GM18511 (cell line): Measurements from ENCODE around the gene CLEC4G.

Experiments
- ATAC-seq: cut with Tn5 transposase; IDR thresholded peaks from one replicate; pipeline ENCODE4 v1.9.1; 2021; ENCODE audit warnings: mild to moderate bottlenecking, moderate library complexity; ENCODE audit not compliant: unreplicated experiment

Gene CLEC4G

DNA sequence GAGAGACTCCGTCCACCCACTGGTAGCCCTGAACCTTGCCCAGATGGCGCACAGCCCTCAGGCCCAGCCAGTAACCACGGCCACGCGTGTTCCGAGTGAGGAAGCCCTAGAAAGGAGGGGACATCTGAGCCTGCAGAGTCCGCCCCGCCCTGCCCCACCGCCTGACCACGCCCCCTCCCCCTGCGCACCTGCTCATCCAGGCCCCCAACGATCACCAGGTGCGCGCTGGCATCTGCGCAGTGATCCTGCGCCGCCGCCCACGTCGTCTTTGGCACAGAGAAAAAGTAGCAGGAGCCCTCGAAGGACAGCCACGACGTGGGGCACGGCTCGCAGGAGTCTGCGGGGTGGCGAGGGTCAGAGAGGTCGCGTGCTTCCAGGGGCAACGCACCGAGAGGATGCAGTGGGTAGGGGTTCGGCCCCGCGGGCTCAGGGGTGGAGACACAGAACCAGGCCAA, 2.1 kb downstream of the CLEC4G start:
- ATAC-seq = no peak

DNA sequence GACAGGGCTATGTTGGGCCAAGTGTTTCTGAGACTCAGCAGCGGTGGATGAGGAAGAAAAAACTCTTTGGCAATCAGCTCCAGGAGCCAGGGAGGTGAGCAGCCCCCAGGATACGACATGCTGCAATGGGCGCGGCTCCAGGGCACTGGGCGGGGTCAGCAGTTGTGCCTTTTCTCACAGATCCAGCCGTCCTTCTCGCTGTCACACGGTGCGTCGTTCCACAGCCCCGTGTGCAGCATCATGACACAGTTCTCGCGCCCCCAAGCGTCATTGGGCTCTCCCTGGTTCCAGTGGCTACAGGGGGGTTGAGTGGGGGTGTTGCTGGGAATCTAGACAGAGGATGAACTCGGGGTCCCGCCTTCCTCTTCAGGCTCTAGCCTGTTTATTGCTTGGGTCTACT, 2.7 kb downstream of the CLEC4G start:
- ATAC-seq = no peak

DNA sequence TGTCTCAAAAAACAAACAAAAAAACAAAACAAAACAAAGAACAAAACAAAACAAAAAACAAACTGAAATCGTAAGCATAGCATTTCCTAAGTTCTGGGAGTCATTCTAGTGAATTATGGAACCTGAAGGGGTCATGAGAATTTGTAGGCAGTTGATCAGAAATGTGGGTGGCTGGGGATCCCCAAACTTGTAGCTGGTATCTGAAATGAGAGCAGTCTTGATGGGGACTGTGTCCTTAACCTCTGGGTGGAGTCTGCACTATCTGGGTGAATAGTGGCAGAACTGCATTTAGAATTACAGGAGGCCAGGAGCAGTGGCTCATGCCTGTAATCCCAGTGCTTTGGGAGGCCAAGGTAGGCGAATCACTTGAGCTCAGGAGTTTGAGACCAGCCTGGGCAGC, 6.1 kb downstream of the CLEC4G start:
- ATAC-seq = no peak

DNA sequence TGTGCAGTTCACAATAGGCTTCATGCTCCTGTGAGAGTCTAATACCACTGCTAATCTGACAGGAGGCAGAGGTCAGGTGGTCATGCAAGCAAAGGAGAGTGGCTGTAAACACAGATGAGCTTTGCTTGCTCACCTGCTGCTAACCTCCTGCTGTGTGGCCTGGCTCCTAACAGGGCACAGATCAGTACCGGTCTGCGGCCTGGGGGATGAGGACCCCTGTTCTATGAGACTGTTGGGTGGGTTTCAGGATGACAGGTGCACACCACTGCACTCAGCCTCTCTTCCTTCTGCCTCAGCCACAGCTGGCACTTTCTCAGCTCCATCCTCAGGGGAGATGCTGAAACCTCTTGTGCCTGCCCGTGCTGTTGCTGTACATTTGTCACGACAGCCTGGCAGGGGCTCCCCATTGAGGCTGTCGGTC, 9.7 kb downstream of the CLEC4G start:
- ATAC-seq = no peak

DNA sequence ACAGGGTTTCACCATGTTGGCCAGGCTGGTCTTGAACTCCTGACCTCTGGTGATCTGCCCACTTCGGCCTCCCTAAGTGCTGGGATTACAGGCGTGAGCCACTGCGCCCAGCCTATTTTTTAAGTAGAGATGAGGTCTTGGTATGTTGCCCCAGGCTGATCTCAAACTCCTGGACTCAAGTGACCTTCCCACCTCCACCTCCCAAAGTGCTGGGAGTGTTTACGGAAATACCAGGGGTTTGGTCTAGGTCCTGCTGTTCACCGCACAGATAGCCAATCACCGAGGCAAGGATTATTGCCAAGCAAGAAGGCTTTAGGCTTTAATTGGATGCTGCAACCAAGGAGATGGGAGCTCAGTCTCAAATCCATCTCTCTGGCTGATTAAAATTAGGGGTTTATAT, 11.6 kb downstream of the CLEC4G start:
- ATAC-seq = no peak

DNA sequence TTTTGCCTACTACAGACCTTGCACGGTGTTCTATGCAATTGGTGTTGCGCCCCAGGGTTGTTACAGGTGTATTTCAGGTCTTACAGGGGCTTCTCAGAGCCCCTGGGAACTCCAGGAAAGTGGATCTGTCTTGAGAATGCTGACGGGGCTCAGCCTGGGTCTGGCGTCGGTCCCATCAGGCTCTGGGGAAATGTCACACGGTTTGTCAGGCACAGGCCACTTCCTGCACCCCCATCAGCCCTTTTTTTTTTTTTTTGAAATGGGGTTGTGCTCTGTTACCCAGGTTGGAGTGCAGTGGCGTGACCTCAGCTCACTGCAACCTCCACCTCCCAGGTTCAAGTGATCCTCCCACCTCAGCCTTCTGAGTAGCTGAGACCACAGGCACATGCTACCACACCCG, 13.2 kb downstream of the CLEC4G start:
- no peak for ATAC-seq

DNA sequence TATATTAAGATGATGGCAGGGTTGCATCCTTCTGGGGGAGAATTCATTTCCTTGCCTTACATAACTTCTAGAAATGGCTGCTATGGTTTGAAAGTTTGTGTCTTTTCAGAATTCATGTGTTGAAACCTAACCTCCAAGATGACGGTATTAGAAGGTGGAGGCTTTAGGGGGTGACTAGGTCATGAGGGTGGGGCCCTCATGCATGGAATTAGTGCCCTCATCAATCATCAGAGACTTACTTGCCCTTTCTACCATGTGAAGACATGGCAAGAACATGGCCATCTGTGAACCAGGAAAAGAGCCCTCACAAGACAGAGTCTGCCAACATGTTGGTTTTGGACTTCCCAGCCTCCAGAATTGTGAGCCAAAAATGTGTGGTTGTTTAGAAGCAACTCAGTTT, 15.1 kb downstream of the CLEC4G start:
- ATAC-seq = no peak

DNA sequence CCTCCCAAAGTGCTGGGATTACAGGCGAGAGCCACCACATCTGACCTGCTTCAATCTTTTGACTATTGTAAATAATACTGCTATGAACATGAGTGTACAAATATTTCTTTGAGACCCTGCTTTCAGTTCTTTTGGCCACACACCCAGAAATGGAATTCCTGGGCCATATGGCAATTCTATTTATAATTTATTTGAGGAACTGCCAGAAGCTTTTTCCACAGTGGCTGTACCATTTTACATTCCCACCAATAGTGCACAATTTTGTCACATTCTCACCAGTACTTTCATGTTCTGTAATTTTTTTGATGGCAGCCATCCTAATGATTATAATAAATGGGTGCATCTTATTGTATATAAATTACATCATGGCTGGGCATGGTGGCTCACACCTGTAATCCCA, 16.2 kb downstream of the CLEC4G start:
- no peak for ATAC-seq

DNA sequence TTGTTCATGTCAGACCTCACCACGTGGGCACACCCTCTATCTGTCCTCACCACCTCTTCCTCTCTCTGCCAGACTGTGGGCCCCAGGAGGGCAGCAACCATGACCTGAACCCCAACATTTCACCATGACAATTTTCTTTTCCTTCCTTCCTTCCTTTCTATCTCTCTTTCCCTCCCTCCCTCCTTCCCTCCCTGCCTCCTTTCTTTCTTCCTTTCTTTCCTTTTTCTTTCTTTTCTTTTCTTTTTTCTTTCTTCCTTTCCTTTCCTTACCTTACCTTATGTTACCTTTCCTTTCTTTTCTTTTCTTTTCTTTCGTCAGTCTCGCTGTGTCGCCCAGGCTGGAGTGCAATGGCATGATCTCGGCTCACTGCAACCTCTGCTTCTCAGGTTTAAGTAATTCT, 21.3 kb downstream of the CLEC4G start:
- ATAC-seq = no peak

DNA sequence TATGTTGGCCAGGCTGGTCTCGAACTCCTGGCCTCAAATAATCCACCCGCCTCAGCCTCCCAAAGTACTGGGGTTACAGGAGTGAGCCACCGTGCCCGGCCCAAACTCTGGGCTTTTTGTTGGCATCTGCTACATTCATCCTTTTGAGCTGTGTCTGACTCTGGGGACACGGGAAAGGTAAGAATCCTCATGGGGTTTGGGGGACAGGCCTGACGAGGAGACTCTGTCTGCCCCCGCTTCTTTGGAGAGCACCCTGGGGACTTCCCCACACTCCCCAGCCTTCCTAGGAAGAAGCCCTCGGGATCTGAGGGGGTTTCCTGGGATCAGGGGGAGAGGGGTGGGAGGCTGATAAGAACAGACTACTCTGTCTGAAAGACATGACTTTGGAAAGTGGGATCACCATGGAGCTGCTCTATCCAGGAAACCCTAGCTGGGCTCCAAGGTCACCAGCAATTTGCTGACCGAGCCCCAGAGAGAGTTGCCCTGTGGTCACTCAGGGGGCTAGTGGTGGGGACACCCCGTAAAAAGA, 21.9 kb downstream of the CLEC4G start:
- no peak for ATAC-seq

DNA sequence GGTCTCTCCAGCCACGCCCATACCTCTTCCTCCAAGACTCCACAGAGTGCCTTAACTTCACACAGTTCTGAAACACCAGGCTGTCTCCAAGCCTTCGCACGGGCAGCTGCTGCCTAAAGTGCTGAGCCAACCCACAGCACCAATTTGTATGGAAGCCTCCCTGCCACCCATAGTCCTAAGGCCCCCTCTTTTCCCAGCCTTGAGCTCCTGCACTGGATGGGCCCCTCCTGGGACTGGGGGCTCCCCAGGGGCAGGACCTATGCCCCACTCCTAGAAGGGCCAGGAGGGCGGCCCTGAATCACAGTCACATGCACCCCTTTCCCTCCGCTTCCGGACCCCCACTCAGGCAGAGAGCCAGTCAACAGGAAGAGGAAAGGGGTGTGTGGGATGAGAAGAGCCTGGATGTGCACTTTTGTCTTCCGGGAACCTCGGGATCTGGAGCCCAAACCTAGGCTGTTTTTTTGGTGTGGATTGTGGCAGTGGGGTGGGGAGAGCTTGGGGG, 24.9 kb downstream of the CLEC4G start:
- ATAC-seq = no peak

DNA sequence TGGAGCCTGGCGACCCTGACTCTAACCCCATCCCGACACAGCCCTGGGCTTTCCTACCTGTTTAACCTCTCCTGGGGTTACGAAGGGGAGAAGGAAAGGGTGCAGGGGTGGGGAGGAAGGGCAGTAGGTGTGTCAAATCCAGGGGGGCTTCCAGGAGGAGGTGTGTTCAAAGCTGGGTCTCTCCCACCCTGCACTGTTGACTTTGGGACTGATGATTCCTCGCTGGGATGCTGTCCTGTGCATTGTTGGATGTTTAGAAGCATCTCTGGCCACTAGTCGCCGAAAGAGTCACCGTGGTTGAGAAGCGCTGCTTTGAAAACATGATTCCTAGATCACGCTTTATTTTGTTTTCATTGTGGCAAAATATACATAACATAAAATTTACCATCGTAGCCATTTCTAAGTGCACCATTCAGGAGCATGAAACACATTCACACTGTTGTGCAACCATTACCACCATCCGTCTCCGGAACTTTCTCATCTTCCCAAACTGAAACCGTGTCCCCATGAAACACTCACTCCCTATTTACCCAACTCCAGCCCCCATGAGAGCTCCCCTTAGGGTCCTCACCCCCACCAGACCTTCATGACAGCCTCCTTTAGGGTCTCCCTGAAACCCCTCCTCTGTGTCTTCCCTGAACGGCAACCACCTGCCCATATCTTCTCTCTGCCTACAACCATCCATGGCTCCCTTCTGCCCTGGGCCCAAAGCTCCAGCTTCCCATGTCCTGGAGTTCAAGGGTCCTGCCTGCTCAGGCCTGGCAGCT, 25.5 kb downstream of the CLEC4G start:
- ATAC-seq = no peak

DNA sequence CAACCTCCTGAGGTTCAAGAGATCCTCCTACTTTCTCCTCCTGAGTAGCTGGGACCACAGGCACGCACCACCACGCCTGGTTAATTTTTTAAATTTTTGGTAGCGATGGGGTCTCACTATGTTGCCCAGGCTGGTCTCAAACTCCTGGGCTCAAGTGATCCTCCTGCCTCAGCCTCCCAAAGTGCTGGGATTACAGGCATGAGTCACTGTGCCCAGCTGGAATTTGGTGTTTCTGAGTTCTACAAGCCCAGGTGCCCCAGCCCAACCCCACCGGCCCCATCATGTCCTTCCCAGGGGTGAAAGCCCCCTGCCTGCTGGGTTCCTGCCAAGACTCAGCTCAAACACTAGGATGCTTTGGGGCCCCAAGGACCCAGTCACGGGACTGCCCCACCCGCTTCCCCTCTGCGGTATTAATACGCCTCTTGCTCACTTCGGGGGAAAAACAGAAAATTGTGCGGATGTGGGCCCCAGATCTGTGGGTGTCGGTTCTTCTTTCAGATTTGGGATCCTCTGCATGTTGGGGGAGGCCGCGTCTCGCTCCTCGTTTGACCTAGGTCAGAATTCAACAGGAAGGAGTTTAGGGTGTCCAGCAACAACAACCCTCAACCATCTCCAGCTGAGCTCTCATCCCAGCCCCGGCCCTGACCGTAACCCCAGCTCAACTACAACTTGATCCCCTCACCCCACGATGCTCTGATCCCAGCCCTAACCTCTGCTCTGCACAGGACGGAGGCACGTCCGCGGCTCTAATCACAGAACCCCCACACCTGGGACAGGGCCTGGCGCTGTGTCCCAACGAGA, 26.3 kb downstream of the CLEC4G start:
- ATAC-seq = peak; percentile 54

DNA sequence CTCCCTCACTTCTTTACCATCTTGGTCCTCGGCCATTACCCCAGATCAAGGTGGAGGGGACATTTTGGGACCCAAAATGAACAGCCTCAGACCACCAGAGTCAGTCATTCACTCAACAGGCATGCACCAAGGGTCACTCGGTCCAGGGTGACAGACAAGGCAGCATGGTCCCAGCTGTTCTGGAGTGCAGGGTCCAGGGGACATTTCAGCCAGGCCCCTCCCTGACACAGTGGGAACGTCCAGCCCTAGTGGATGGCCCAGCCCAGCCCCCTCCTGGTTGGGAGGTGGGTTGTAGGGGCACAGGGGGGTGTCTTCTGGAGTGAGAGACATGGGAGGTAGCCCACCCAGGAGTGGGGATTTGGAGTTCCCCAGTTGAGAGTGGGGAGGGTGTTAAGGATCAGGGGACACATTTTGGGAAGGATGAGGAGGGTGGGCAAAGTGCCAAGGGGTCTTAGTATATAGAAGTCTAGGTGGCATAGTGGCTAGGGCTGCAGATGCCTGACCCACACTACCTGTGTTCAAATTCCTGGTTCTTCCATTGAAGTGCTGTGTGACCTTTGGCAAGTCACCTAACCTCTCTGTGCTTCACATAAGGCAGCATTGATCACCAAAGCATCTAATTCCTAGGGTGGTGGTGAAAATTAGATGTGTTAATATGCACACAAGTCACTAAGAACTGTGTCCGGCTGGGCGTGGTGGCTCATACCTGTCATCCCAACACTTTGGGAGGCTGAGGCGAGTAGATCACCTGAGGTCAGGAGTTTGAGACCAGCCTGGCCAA, 27.4 kb downstream of the CLEC4G start:
- ATAC-seq = no peak

DNA sequence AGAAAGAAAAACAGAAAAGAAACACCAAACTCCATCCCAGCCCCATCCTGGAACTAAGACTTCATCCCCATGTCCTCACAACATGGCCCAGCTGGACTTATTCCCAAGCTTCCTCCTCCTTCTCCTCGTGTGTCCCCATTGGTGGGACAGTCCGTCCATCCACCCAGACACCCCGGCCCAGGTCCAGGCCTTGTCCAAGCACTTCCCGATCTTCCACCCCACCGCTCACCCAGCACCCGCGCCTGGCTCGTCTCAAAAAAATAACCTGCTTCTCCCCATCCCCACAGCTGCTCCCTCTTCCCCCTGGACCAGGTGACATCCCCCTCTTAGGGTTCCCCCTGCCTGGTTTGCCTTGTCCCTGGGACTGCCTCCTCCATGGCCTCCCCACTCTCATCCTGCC, 28.6 kb downstream of the CLEC4G start:
- ATAC-seq = no peak

DNA sequence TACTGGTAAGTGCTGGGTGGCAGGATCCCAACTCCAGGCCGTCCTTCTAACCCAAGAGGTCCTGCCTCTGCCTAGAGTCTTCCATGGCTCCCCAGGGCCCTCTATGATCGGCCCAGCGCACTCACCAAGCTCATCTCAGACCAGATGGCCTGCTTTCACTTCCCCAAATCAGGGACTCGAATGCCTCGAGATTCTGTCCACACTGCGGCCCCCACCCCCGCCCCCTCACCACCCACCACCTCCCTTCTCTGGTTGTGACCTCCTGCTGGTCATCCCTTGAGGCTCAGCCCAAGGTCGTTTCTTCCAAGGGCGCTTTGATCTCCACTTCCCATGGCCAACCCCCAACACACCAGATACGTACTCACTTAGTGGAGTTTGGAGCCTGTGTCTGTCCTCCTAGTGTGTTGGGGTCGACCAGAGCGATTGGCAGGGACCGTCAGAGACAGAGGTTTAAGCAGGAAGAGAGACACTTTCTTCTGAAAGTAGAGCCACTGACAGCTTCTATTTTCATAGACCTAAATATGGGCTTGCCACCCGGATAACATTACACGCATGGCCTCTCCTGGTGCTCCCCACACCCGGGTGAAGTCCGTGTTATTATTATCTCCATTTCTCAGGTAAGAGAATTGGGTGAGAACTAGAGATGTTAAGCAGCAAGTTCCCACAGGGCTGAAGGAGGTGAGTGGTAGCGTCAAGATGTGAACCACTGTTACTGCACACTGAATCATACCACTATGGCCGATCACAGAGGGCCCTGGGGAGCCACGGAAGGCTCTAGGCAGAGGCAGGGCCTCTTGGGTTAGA, 30.1 kb downstream of the CLEC4G start, which contains the start of gene FCER2:
Gene FCER2 (minus strand): TSS at position 478 of the 804 bp plus-strand sequence. CDS start 2,371 bp downstream, outside the sequence.
- ATAC-seq = peak; percentile 60

DNA sequence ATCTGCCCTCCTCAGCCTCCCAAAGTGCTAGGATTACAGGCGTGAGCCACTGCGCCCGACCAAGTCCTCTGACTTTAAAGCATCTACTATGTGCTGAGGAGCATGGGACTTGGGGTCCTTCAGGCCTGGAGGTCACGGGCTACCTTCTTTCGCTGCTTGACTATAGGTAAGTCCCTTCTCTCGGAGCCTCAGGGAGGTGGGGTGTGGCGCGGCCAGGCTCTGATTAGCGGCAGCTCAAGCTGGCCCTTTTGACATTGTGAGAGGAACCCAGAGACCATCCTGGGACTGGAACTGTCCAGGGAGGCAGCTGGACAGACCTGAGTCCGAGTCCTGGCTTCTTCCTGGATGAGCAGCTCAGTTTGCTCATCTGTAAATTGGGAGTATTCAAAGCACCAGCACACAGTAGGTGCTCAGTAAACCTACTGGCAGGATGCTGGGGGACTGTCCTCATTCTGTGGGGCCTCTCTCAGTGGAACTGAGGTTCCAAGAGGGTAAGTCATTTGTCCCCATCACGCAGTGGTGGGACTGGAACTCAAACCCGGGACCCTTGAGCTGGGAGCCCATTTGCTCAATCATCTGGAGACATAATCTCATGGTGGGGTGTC, 30.8 kb downstream of the CLEC4G start:
- no peak for ATAC-seq

DNA sequence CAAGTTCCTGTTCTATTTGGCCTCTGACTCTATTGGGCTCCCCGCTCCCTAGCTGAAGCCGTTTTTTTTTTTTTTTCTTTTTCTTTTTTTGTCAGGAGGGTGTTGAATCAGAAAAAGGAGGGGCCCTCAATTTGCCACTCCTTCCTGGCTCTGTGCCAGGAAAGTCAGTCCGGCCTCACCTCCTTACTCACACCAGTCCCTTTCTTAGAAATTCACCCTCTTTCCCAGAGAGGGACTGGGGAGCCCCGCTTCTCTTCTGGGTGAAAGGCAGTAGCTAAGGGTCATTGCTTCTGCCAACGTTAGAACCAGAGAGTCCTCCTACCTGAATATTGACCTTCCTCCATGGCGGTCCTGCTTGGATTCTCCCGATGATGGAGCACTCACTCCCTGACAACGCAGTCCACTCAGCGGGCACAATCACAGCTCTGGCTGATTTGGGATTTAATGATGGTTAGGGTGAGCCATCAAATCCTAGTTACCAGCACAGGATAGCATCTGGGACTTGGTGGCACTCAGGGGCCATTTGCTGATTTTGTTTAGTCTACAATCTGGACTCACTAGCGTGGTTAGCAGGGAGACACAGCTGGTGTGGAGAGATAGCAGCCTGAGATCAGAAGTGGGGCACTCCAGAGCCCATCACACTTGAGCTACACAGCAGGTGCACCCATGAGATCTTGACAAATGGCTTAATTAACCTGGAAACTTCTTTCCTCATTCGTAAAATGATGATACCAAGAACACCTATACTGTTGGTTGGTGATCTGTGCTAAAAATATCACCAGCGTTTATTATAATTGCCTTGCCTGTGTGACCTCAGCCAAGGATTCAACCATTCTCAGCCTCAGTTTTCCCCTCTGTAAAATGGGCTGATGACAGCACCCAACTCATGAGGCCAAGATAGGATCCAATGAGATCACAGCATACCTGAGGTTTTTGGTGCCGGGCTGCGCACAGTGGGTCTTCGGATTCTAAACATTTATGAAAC, 32.2 kb downstream of the CLEC4G start:
- ATAC-seq = no peak
